Measurements from ENCODE around the gene SOCS1.

Gene SOCS1

GRCh38 chr16:11242658-11243057 is 13.3 kb downstream of the SOCS1 start:
- DNase-seq = no peak

DNA sequence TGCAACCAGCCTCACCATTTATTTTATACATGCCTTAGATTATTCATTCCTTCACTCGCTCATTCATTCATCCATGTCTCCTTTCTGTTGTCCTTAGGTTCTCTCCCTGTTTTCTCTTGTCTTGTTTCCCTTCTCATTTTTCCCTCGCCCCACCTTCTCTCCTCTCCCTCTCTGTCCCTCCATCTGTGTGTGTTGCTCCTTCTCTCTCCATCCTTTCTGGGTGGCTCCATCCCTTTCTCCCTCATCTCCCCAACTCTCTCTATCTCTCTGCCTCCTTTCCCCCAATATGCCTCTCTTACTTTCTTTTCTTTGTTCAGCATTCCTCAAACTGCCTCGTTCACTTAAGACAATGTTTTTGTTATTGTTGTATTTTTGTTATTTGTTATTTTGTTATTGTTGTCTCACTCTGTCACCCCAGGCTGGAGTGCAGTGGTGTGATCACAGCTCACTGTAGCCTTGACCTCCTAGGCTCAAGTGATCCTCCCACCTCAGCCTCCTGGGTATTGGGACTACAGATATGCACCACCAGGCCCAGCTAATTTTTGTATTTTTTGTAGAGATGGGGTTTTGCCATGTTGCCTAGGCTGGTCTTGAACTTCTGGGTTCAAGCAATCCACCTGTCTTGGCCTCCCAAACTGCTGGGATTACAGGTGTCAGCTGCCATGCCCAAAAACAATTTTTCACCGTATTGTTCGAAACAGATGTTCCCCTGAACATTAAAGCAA is 14.4 kb downstream of the SOCS1 start:
- no peak for DNase-seq

- DNase-seq = no peak
Observed at GRCh38 chr16:11240636-11241473, 15.1 kb downstream of the SOCS1 start.

GRCh38 chr16:11239644-11240632 is 16.1 kb downstream of the SOCS1 start:
- DNase-seq = no peak

GRCh38 chr16:11238272-11239202 is 17.5 kb downstream of the SOCS1 start:
- no peak for DNase-seq

GRCh38 chr16:11236461-11237254 is 19.3 kb downstream of the SOCS1 start:
- peak; percentile 8 to 62 for DNase-seq

DNA sequence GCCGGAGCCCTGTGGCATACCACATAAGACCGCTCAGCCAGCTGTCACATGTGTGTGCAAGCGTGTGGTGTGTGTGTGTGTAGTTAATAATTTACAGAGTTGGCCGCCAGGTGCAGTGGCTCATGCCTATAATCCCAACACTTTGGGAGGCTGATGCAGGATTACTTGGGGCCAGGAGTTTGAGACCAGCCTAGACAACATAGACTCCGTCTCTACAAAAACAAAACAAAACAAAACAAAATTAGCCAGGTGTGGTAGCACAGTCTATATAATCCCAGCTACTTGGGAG is 20.4 kb downstream of the SOCS1 start:
- DNase-seq = no peak

DNA sequence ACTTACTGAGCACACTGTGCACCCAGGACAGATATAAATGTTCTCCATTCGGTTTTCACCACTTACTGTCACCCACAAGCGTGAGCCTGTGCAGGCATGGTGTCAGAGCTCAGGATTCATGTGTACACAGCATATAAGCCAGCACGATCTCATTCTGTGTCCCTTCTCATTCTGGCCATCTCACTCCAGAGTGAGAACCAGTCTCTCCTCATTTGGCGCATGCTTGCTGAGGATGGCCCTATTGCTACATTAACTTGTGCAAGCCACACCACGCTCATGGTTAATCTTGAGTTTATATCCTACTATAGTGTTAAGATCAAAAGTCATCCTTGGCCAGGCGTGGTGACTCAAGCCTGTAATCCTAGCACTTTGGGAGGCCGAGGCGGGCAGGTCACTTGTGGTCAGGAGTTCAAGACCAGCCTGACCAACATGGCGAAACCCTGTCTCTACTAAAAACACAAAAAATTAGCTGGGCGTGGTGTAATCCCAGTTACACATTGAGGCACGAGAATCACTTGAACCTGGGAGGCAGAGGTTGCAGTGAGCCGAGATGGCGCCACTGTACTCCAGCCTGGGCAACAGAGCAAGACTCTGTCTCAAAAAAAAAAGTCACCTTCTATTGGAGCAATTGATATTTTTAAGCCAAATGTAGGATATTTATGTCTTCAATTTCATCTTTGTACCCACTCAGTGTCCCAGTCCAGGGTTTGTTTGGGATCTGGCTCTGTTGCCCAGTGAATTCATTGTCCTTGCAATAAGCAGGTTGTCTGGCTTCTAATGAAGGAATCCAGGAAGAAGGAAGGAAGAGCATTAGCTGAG is 20.9 kb downstream of the SOCS1 start:
- no peak for DNase-seq

DNA sequence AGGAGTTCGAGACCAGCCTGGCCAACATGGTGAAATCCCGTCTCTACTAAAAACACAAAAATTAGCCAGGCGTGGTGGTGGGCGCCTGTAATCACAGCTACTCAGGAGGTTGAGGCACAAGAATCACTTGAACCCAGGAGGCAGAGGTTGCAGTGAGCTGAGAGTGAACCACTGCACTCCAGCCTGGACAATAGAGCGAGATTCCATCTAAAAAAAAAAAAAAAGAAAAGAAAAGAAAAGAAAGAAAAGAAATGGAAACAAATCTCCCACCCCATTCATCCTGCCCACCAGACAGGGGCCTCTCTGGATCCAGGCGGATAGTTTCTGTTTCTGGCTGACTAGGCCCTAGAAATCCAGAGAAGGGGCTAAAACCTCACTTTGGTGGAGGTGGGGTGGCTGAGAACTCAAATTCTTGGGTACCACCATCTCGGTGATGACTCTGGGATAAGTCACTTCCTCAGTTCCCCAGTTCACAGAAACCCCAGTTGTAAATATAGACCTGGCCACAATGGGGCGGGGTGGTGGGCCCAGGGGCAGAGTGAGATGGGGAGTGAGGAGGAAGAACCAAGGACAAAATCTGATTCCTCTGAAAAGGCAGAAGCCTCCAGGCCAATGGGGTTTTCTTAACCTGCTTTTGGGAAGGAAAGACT is 22.2 kb downstream of the SOCS1 start:
- no peak for DNase-seq

DNA sequence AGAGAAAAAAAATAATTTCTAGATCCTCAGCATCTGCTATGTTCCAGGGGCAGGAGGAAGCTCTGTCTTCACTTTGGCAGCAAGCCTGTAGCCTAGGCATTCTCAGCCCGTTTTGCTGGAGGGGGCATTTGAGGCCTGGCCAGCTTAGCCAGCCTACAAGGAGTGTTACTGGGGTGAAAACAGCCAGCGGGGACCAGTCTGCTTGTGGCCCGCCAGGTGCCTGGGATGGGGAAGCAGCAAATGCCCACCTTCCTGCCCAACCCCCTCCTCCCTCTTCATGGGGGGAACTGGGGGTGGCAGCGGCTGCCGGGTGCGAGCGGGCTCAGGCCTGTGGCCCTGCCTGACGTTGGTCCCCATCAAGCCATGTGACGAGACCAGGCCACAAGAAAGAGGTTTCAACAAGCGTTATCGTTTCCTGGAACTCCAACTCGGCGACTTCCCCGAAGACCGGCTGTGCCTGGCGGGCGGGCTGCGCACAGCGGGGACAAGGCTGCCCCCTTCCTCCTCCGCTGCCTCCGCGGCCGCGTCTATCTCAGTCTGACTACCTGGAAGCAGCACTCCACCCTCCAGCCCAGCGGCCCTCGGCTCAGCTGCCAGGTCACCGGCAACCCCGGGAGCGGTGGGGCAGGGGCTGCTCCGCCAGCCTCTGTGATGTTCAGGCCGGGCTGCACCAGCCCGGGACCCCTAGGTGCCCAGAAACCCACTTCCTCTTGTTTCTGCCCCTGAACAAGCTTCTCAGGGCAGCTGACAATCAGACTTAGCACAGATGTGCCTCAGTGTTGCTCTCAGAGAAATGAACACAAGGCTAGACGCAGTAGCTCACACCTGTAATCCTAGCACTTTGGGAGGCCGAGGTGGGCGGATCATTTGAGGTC is 22.9 kb downstream of the SOCS1 start:
- peak in 1 of 2 experiments; percentile 52 for DNase-seq

DNA sequence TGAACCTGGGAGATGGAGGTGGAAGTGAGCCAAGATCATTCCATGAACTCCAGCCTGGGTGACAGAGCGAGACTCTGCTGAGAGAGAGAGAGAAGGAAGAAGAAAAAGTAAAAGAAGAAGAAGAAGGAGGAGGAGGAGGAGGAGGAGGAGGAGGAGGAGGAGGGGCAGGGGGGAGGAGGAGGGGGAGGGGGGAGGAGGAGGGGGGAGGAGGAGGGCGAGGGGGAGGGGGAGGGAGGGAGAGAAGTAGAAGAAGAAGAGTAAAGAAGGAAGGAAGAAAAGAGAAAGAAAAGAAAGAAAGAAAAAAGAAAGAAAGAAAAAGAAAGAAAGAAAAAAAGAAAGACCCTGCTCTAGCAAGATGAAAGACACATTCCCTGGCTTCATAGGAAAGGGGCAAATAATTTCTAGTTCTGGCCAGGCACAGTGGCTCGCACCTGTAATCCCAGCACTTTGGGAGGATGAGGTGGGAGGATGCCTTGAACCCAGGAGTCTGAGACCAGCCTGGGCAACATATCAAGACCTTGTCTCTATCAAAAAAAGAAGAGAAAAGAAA is 23.6 kb downstream of the SOCS1 start:
- no peak for DNase-seq

DNA sequence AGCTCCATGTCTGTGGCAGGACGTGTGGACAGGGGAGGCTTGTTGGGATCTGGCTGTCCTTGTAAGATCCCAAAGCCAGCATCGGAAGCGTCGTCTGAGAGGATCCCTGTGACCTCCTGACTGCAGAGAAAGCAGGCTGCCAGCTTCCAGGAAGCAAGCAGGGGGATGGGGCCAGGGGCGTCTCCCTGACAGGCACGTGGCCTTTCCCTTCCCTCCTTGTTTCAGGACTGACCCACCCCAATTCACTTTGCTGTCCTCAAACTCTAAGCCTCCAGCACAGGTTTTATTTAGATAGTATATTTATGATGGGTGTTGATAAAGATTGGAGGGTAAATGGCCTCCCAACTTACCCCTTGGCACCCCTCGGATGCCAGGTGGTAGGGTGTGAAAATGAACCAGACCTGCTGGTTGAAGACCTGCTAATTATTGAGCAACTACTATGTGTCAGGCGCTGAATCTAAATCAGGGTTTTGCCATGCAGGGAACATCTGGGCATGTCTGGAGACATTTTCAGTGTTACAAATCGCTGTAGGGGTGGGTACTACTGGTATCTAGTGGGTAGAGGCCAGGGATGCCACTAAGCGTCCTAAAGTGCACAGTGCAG is 24.5 kb downstream of the SOCS1 start:
- no peak for DNase-seq

- DNase-seq = no peak
Observed at GRCh38 chr16:11229906-11230305, 26.1 kb downstream of the SOCS1 start.

DNA sequence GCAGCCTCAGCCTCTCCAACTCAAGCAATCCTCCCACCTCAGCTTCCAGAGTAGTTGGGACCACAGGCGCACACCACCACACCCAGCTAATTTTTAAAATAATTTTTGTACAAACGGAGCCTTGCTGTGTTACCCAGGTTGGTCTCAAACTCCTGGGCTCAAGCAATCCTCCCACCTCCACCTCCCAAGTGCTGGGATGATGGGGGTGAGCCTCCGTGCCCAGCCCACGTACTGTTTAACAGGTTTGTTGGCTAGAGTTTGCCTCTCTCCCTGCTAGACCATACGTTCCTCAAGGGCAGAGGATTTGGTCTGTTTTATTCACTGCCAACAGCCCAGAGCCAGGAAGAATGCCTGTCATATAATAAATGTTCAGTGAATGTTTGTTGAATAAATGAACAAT is 26.6 kb downstream of the SOCS1 start:
- no peak for DNase-seq

GRCh38 chr16:11225677-11226549 is 30.1 kb downstream of the SOCS1 start:
- no peak for DNase-seq

GRCh38 chr16:11224894-11225676 is 30.9 kb downstream of the SOCS1 start:
- DNase-seq = no peak
